Mesothelial cell of epicardium (in vitro differentiated cells): ENCODE measurements around the gene ELFN1. TPM values are rescaled to one million over a fixed set of nuclear protein-coding genes. Genes with fewer than 3 reads are reported as not detected.

ENCODE experiments used
- DNase-seq, 2 experiments: peaks; one replicate each; pipeline ENCODE4 v3.0.0; 2021; ENCODE audit warnings: low spot score in 2 of 2; ENCODE audit not compliant: unreplicated experiment in 2 of 2
- H3K27ac Mint-ChIP-seq: 2 replicates; pipeline ENCODE4 v1.8.0; 2021; ENCODE audit warnings: mixed read lengths
- H3K27me3 Mint-ChIP-seq: 2 replicates; pipeline ENCODE4 v1.8.0; 2021; ENCODE audit warnings: low read depth, mixed read lengths
- H3K36me3 Mint-ChIP-seq: 2 replicates; pipeline ENCODE4 v1.8.0; 2021; ENCODE audit warnings: mixed read lengths
- H3K4me1 Mint-ChIP-seq: 2 replicates; pipeline ENCODE4 v1.8.0; 2021; ENCODE audit warnings: mixed read lengths
- H3K4me3 Mint-ChIP-seq: 2 replicates; pipeline ENCODE4 v1.8.0; 2021; ENCODE audit warnings: mild to moderate bottlenecking, moderate library complexity, mixed read lengths
- H3K9me3 Mint-ChIP-seq: 2 replicates; pipeline ENCODE4 v1.8.0; 2021; ENCODE audit warnings: mixed read lengths
- total RNA-seq: library from RNA; stranded (reverse); gene quantifications from 3 replicates; pipeline ENCODE4 v1.2.1, GENCODE V29; 2021
- TF ChIP-seq, protein P1 (sequence below): fragments of 200-600 bp; sonication (generic); IDR thresholded peaks from one replicate; pipeline ENCODE4 v1.5.0; 2021; ENCODE audit warnings: antibody characterized with exemption; ENCODE audit not compliant: unreplicated experiment

Gene ELFN1
- total RNA-seq, 1 donor from 2014 or later: 13.5 TPM

DNA sequence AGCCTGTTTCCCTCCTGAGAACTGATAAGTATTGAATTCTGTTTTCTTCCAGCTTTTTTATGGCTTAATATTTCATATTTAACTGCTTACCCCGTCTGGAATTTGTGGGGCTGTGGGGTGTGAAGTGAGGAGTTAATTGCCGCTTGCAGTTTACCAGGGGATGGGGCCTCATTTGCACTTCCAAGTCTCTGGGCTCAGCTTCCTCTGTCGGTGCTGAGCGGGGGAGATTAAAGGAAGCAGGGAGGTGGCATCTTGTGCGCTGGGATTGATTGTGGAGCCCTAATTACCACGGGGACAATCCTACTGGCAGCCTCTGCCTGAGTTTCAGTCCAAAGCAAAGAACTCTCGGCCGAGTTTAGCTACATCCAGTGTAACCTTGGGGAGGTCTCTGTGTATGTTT lies 33.4 kb downstream of the ELFN1 start:
- H3K27ac Mint-ChIP-seq: no peak overlapping the region
- H3K4me1 Mint-ChIP-seq: peaks cover 3% of the 10 kb centered on the region
- H3K27me3 Mint-ChIP-seq: peaks cover 41% of the 10 kb centered on the region
- DNase-seq: no peak
- TF ChIP-seq, protein P1, sequence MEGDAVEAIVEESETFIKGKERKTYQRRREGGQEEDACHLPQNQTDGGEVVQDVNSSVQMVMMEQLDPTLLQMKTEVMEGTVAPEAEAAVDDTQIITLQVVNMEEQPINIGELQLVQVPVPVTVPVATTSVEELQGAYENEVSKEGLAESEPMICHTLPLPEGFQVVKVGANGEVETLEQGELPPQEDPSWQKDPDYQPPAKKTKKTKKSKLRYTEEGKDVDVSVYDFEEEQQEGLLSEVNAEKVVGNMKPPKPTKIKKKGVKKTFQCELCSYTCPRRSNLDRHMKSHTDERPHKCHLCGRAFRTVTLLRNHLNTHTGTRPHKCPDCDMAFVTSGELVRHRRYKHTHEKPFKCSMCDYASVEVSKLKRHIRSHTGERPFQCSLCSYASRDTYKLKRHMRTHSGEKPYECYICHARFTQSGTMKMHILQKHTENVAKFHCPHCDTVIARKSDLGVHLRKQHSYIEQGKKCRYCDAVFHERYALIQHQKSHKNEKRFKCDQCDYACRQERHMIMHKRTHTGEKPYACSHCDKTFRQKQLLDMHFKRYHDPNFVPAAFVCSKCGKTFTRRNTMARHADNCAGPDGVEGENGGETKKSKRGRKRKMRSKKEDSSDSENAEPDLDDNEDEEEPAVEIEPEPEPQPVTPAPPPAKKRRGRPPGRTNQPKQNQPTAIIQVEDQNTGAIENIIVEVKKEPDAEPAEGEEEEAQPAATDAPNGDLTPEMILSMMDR: no peak
- H3K4me3 Mint-ChIP-seq: no peak overlapping the region
- H3K36me3 Mint-ChIP-seq: peaks cover 23% of the 10 kb centered on the region
- peaks cover 17% of the 10 kb centered on the region for H3K9me3 Mint-ChIP-seq

- H3K36me3 Mint-ChIP-seq: peaks cover 26% of the 10 kb centered on the region
- DNase-seq: no peak
Observed at GRCh38 chr7:1703871-1704810, 34.1 kb downstream of the ELFN1 start.

DNA sequence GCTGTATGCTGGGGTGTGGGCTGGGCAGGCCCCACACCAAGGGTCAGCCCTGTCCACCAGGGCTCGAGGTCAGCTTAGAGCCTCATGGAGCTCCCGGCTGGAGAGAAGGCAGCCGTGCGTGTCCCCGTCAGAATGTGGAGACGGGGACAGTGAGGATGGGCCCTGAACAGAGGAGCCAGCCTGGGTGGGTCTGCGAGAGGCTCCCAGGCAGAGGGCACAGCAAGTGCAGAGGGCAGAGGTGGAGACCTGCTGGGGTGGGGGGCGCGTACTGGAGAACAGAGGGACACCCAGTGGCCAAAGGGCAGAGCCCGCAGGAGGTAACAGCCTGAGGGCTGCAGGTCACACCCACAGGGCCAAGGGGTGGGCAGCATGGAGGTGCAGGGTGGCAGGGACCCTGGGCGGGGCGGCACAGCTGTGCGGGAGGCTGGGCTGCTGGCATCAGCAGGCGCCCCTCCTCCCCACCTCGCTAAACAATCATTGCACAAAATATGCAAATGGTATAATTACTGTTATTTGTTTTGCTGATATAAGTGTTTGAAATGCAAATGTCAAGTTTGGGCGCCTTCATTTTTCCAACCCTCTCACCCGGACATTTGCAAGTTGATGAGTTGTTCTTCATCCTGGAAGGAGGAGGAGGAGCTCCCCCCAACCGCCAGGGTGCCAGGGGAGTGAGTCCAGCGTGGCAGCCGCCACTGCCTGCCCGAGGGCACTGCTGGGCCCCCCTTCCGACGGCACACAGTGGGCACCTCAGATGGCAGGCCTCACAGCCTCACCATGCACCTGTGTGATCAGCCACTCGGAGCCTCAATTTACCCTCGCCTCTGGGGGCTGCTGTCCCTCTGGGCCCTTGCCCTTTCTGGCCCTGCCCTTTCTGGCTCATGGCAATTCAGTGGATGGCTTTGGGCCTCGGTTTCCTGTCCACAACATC lies 35.0 kb downstream of the ELFN1 start:
- Mint-ChIP-seq H3K9me3 (peaks cover 23% of the 10 kb centered on the region), H3K27me3 (peaks cover 35% of the 10 kb centered on the region), H3K27ac (no peak overlapping the region), H3K4me3 (no peak overlapping the region), H3K36me3 (peaks cover 36% of the 10 kb centered on the region), H3K4me1 (peaks cover 3% of the 10 kb centered on the region)
- DNase-seq: peak in 1 of 2 experiments; percentile 34
- TF ChIP-seq, protein P1: no peak

More at GRCh38 chr7:1703871-1704810, 34.1 kb downstream of the ELFN1 start:
- peaks cover 17% of the 10 kb centered on the region for H3K9me3 Mint-ChIP-seq
- H3K4me1 Mint-ChIP-seq: peaks cover 3% of the 10 kb centered on the region
- TF ChIP-seq, protein P1: no peak
- H3K27me3 Mint-ChIP-seq: peaks cover 36% of the 10 kb centered on the region
- no peak overlapping the region for H3K4me3 Mint-ChIP-seq
- no peak overlapping the region for H3K27ac Mint-ChIP-seq

- Mint-ChIP-seq H3K27ac (no peak overlapping the region), H3K4me3 (no peak overlapping the region), H3K36me3 (peaks cover 34% of the 10 kb centered on the region), H3K27me3 (peaks cover 33% of the 10 kb centered on the region), H3K4me1 (peaks cover 3% of the 10 kb centered on the region), H3K9me3 (peaks cover 21% of the 10 kb centered on the region)
- TF ChIP-seq, protein P1: no peak
- DNase-seq: no peak
Observed at GRCh38 chr7:1705856-1706255, 35.8 kb downstream of the ELFN1 start.

- Mint-ChIP-seq H3K36me3 (peaks cover 30% of the 10 kb centered on the region), H3K4me3 (no peak overlapping the region), H3K27ac (no peak overlapping the region), H3K27me3 (peaks cover 32% of the 10 kb centered on the region), H3K9me3 (peaks cover 20% of the 10 kb centered on the region), H3K4me1 (peaks cover 3% of the 10 kb centered on the region)
- peak in 1 of 2 experiments; percentile 35 for DNase-seq
- TF ChIP-seq, protein P1: no peak
Observed at GRCh38 chr7:1706381-1706720, 36.3 kb downstream of the ELFN1 start.
